ENCODE measurements around the gene ROCK2. TPM values are rescaled to one million over a fixed set of nuclear protein-coding genes. Genes with fewer than 3 reads are reported as not detected.

The ROCK2 gene
- total RNA-seq, 2 donors from 2014 or later = 29.6 to 32.2 TPM

DNA sequence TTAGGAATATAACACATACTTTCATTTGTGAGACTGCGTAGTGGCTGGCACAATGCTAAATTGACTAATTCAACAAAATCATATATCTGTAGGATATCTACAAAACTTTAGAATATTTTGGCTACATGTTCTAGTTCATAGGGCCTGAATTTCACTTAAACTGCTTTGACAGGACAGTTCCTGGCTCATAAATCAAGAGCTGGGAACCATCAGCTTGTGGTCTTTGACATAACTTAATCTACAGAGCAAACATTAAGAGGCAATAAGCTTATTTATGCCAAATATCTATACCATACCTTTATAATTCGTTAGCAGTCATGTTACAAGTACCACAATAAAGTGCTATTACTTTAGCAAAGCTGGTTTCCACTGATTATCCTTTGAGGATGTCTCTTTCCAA is 83.5 kb downstream of the ROCK2 start:
- 62% methylated on average over 2 of the region's 2 CpGs for WGBS

GRCh38 chr2:11257964-11258363 is 86.5 kb downstream of the ROCK2 start:
- Histone ChIP-seq H3K4me3 (no peak overlapping the region), H3K4me1 (replicated peaks) (peaks cover 3% of the 10 kb centered on the region), H3K27me3 (replicated peaks; ENCODE audit: insufficient read depth) (no peaks in the 10 kb centered on the region), H3K27ac (no peak overlapping the region), H3K36me3 (no peaks in the 10 kb centered on the region), H3K9me3 (no peaks in the 10 kb centered on the region)
- no peak for DNase-seq (ENCODE audit: low spot score)
- no peak for TF ChIP-seq CTCF (IDR thresholded peaks at IDR 0.05)
- TF ChIP-seq POLR2A (IDR thresholded peaks at IDR 0.05) = no peak
- TF ChIP-seq POLR2AphosphoS5 (IDR thresholded peaks at IDR 0.05) = no peak
- 88% methylated on average over 3 of the region's 3 CpGs for WGBS
- intact Hi-C loops (cut with DNase I) = no loop called here

More for the DNA sequence above, 83.5 kb downstream of the ROCK2 start:
- H3K9me3 ChIP-seq = no peaks in the 10 kb centered on the region
- no peaks in the 10 kb centered on the region for H3K27me3 ChIP-seq (replicated peaks; ENCODE audit: insufficient read depth)
- TF ChIP-seq POLR2A (IDR thresholded peaks at IDR 0.05) = no peak
- no peak for TF ChIP-seq CTCF (IDR thresholded peaks at IDR 0.05)
- no peak for TF ChIP-seq POLR2AphosphoS5 (IDR thresholded peaks at IDR 0.05)
- no peaks in the 10 kb centered on the region for H3K4me1 ChIP-seq (replicated peaks)
- intact Hi-C loops (cut with DNase I) = no loop called here
- no peak overlapping the region for H3K4me3 ChIP-seq
- DNase-seq (ENCODE audit: low spot score) = no peak
- no peak overlapping the region for H3K27ac ChIP-seq
- H3K36me3 ChIP-seq = no peaks in the 10 kb centered on the region

GRCh38 chr2:11257078-11257477 is 87.4 kb downstream of the ROCK2 start:
- no peak for TF ChIP-seq POLR2AphosphoS5 (IDR thresholded peaks at IDR 0.05)
- TF ChIP-seq POLR2A (IDR thresholded peaks at IDR 0.05) = no peak
- no peak for TF ChIP-seq CTCF (IDR thresholded peaks at IDR 0.05)
- H3K36me3 ChIP-seq = no peaks in the 10 kb centered on the region
- H3K4me1 ChIP-seq (replicated peaks) = peaks cover 3% of the 10 kb centered on the region
- H3K27me3 ChIP-seq (replicated peaks; ENCODE audit: insufficient read depth) = no peaks in the 10 kb centered on the region
- no peak for DNase-seq (ENCODE audit: low spot score)
- intact Hi-C loops (cut with DNase I) = no loop called here
- no peaks in the 10 kb centered on the region for H3K9me3 ChIP-seq
- 93% methylated on average over 16 of the region's 16 CpGs for WGBS
- no peak overlapping the region for H3K27ac ChIP-seq
- no peak overlapping the region for H3K4me3 ChIP-seq

DNA sequence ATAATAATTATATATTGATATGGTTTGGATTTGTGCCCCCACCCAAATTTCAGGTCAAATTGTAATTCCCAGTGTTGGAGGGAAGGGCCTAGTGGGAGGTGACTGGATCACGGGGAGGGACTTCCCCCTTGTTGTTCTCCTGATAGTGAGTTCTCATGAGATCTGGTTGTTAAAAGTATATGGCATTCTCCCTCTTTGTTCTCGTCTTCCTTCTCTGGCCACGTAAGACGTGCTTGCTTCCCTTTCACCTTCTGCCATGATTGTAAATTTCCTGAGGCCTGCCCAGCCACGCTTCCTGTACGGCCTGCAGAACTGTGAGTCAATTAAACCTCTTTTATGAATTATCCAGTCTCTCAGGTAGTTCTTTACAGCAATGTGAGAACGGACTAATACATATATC is 88.3 kb downstream of the ROCK2 start:
- no peaks in the 10 kb centered on the region for H3K27me3 ChIP-seq (replicated peaks; ENCODE audit: insufficient read depth)
- intact Hi-C loops (cut with DNase I) = no loop called here

More for the DNA sequence above, 88.3 kb downstream of the ROCK2 start:
- no peak for DNase-seq (ENCODE audit: low spot score)
- Histone ChIP-seq H3K36me3 (no peaks in the 10 kb centered on the region), H3K27ac (no peak overlapping the region), H3K9me3 (no peaks in the 10 kb centered on the region), H3K4me3 (no peak overlapping the region), H3K4me1 (replicated peaks) (peaks cover 3% of the 10 kb centered on the region)
- 93% methylated on average over 7 of the region's 7 CpGs for WGBS
- no peak for TF ChIP-seq POLR2A (IDR thresholded peaks at IDR 0.05)
- TF ChIP-seq CTCF (IDR thresholded peaks at IDR 0.05) = no peak
- TF ChIP-seq POLR2AphosphoS5 (IDR thresholded peaks at IDR 0.05) = no peak
